OCI-LY3 (cell line): ENCODE measurements around the gene BABAM2.

Experiments used
- CTCF ChIP-seq: fragments of 200-600, 300-600 bp; sonication (generic); IDR thresholded peaks from 2 replicates; pipeline ENCODE4 v1.5.1; 2014; ENCODE audit warnings: antibody characterized with exemption, low read length, low read depth
- EZH2phosphoT487 ChIP-seq: fragments of 200-600 bp; shearing (Covaris generic); IDR thresholded peaks from 2 replicates; pipeline ENCODE4 v1.6.1; 2018; ENCODE audit warnings: antibody characterized with exemption, mixed run types, low read depth

GRCh38 chr2:27942612-27943547 is 52.4 kb downstream of the BABAM2 start:
- TF ChIP-seq CTCF, result no peak
- no peak for TF ChIP-seq EZH2phosphoT487
